HG03175 (cell line): ENCODE results near the gene PRKCI.
"Not testable (repeated sequence)": the region's sequence is repeated elsewhere in the genome, so short reads cannot be mapped to it uniquely, and the experiment has no call there.

Experiments
- ATAC-seq: cut with Tn5 transposase; IDR thresholded peaks from one replicate; pipeline ENCODE4 v1.9.1; 2021; ENCODE audit warnings: mild to moderate bottlenecking, moderate library complexity; ENCODE audit not compliant: unreplicated experiment

The PRKCI gene

GRCh38 chr3:170222647-170223541 is 670 bp downstream of the PRKCI start:
- peak; percentile 36 for ATAC-seq

DNA sequence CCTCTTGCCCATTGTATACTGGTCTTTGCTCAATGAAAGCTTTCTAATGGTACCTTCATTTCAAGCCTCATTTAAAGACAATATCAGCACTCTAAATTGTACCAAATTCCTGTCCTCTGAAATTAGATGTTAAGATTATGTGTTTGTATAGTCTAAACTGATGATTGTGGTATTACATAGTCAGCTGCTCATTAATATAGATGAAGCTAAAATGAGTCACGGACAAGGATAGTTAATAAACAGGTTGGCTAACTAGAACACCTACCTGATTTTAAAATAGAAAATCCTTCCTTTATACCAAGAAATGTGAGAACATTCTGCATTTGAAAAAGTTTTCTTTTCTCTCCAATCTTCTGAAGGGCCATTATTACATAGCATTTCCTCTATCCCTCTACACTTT is 2.9 kb downstream of the PRKCI start:
- ATAC-seq: no peak

GRCh38 chr3:170226426-170226960 is 4.3 kb downstream of the PRKCI start:
- no peak for ATAC-seq

GRCh38 chr3:170228093-170228766 is 6.0 kb downstream of the PRKCI start:
- no peak for ATAC-seq

DNA sequence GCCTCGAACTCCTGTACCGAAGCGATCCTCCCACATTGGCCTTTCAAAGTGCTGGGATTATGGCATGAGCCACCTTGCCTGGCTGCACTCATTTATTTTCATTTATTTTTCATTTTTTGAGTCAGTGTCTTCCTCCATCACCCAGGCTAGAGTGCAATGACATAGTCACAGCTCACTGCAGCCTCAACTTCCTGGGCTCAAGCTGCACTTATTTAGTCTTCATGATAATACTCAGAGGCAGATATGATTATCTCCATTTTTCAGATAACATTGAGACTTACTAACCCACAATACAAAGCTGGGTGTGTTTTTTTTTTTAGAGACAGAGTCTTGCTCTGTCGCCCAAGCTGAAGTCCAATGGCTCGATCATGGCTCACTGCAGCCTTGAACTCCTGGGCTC is 10.0 kb downstream of the PRKCI start:
- ATAC-seq: no peak

GRCh38 chr3:170233530-170233929 is 11.3 kb downstream of the PRKCI start:
- ATAC-seq: no peak

DNA sequence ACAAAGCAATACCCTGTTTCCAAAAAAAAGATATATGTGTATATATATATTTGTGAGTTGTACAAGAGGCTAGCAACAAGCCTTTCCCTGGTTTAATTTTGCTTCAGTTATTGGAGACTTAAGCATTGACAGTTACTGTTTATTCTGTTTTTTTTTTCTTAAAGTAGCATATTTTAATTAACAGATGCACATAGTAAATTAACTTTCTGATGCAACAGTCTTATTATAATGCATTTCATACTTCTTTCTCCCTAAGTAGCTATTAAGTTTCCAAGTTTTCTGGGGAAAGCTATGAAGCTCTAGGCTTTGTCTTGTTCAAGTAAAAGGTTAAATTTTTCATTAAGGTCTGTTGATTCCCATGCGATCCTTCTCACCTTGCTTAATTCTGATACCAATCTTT is 17.9 kb downstream of the PRKCI start:
- no peak for ATAC-seq

DNA sequence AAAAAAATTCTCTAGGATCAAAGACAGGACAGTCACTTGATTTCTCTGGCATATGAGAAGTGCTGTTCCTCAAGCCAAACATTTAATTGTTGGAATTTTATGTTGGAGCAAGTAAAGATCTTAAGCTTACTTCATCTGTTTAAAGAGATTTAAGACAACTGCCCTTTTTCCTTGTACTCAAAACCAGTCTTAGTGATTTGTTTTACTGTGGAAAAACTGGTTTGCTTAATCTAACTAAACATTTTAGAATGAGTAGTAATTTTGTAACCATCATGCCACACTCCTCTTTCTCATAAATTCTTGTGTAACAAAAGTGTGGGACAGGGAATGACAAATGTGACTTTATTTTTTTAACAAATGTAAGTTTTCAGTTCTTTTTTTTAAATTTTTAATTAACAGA is 18.4 kb downstream of the PRKCI start:
- no peak for ATAC-seq

DNA sequence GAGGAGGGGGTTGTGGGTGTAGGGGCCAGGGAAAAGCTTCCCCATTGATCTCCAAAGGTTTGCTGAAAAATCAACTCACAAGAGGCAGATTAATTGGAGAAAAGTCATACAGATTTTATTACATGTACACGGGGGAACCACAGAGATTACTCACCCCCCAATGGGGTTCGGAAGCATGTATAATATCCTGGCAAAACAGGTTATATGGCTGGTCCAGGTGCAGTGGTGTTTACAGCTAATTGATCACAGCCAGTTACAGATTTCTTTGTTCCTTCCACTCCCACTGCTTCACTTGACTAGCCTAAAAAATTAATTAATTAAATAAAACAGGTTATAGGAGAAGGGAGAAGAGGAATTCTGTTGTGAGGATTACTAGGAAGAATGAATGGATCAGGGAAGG is 22.4 kb downstream of the PRKCI start:
- ATAC-seq: no peak

GRCh38 chr3:170247875-170248274 is 25.7 kb downstream of the PRKCI start:
- ATAC-seq: peak; percentile 34

- ATAC-seq: no peak
These were observed 34.4 kb downstream of the PRKCI start for GRCh38 chr3:170256597-170256996.

- peak; percentile 66 for ATAC-seq
These were observed 34.9 kb downstream of the PRKCI start for GRCh38 chr3:170257145-170257544.

- peak; percentile 16 for ATAC-seq
These were observed 35.9 kb downstream of the PRKCI start for GRCh38 chr3:170258105-170258487.

- no peak for ATAC-seq
These were observed 37.7 kb downstream of the PRKCI start for GRCh38 chr3:170259907-170260306.

GRCh38 chr3:170267793-170268192 is 45.6 kb downstream of the PRKCI start:
- no peak for ATAC-seq

GRCh38 chr3:170269673-170270254 is 47.5 kb downstream of the PRKCI start:
- not testable (repeated sequence) for ATAC-seq

DNA sequence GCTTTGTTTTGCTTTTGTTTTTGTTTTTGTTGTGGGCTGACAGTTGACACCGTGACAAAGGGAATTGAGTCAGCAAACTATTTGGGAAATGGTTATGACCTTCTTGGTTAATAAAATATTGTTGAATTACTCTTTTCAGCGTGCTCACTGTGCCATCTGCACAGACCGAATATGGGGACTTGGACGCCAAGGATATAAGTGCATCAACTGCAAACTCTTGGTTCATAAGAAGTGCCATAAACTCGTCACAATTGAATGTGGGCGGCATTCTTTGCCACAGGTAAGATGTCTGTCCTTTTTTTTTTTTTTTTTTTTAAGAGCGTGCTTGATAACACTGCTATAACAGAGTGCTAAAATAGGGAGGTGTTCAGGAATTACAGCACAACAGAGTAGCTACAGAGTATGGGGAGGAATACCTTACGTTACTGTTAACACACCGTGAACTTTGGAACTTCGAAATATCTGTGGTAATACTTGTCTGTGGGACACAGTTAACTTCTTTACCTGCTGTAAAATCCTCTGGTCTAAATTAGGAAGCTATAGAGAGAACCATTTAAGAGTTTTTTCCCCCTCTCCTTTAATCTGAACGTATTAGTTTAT is 48.2 kb downstream of the PRKCI start:
- no peak for ATAC-seq

DNA sequence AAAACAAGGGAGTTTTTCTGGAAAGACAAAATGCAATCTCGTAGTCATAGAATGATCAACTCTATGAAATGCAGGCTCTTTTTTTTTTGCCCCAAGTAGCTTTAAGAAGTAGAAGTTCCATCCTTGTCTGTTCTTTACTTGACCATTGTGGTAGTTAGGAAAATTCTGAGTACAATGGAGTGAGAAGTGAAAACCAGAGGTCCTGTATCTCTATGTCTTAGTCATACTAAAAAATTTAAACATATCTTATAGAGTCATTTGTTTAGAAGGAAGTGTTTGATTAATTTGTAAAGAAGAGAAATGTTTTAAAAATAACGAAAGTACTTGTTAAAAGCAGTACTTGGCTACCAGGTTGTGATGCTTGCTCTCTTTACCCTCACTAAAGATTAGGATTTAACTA is 52.4 kb downstream of the PRKCI start:
- ATAC-seq: no peak

DNA sequence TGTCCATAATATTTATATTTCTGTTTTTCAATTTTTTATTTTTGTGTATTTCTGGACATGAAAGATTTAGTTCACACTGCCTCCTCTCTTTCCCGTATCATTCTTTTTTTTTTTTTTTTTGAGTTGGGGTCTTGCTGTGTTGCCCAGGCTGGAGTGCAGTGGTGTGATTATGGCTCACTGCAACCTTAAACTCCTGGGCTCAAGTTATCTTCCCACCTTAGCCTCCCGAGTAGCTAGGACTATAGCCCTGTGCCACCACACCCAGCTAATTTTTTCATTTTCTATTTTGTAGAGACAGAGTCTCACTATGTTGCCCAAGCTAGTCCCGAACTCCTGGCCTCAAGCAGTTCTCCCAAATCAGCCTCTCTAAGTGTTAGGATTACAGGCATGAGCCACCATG is 53.6 kb downstream of the PRKCI start:
- ATAC-seq: no peak

GRCh38 chr3:170277311-170277710 is 55.1 kb downstream of the PRKCI start:
- ATAC-seq: not testable (repeated sequence)
